DOHH2 (cell line): Measurements from ENCODE around the gene WDR13.

Experiments used
- EZH2phosphoT487 ChIP-seq: fragments of 200-600 bp; sonication (generic); IDR thresholded peaks from 2 replicates; pipeline ENCODE4 v1.6.1; 2017; ENCODE audit warnings: borderline replicate concordance, mild to moderate bottlenecking, antibody characterized with exemption, low read length, moderate library complexity, mixed read lengths
- TF ChIP-seq, protein P1 (sequence below): fragments of 200-600 bp; sonication (generic); IDR thresholded peaks from one replicate; pipeline ENCODE4 v1.5.1; 2014; ENCODE audit warnings: antibody characterized with exemption, mild to moderate bottlenecking, low read depth, low read length; ENCODE audit not compliant: poor library complexity, severe bottlenecking

DNA sequence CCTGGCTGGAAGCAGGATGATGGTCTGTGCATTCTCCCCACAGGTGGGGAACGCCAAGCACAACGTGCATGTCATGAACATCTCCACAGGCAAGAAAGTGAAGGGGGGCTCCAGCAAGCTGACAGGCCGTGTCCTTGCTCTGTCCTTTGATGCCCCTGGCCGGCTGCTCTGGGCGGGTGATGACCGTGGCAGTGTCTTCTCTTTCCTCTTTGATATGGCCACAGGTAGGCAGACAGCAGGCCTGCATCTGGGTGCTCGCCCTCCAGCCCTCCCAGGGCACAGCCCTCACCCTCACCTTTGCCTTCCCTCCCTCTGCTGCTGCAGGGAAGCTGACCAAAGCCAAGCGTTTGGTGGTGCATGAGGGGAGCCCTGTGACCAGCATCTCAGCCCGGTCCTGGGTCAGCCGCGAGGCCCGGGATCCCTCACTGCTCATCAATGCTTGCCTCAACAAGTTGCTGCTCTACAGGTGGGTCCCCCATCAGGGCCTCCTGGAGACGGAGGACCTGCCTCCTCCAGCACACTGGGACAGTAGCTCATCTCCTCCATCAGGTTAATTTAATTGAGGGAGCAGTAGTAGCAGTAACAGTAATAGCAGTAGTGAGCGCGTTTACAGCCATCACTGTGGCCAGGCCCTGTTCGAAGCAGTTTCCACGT lies 4.6 kb downstream of the WDR13 start:
- TF ChIP-seq, protein P1, sequence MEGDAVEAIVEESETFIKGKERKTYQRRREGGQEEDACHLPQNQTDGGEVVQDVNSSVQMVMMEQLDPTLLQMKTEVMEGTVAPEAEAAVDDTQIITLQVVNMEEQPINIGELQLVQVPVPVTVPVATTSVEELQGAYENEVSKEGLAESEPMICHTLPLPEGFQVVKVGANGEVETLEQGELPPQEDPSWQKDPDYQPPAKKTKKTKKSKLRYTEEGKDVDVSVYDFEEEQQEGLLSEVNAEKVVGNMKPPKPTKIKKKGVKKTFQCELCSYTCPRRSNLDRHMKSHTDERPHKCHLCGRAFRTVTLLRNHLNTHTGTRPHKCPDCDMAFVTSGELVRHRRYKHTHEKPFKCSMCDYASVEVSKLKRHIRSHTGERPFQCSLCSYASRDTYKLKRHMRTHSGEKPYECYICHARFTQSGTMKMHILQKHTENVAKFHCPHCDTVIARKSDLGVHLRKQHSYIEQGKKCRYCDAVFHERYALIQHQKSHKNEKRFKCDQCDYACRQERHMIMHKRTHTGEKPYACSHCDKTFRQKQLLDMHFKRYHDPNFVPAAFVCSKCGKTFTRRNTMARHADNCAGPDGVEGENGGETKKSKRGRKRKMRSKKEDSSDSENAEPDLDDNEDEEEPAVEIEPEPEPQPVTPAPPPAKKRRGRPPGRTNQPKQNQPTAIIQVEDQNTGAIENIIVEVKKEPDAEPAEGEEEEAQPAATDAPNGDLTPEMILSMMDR = no peak
- no peak for TF ChIP-seq EZH2phosphoT487
